Measurements from ENCODE around the gene USO1.
"Not testable (repeated sequence)": the region's sequence is repeated elsewhere in the genome, so short reads cannot be mapped to it uniquely, and the experiment has no call there.

Gene USO1

DNA sequence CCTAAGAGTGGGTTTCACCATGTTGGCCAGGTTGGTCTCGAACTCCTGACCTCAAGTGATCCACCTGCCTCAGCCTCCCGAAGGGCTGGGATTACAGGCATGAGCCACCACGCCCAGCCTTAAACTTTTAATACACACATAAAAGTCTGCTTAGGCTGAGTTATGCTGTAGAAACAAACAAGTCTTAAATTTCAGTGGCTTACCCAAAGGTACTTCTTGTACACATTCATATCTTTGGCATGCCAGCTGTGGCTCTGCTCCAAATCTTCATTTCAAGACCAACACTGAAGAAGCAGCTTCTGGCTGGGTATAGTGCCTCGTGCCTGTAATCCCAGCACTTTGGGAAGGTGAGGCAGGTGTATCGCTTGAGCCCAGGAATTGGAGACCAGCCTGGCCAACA lies 97.6 kb downstream of the USO1 start:
- in situ Hi-C loops (cut with HindIII; ENCODE audit: low pct_ligation_motif_present, low pct_unique_long_range_greater_than_20kb, low sequenced_read_pairs): no loop called here
- DNase-seq: no peak

DNA sequence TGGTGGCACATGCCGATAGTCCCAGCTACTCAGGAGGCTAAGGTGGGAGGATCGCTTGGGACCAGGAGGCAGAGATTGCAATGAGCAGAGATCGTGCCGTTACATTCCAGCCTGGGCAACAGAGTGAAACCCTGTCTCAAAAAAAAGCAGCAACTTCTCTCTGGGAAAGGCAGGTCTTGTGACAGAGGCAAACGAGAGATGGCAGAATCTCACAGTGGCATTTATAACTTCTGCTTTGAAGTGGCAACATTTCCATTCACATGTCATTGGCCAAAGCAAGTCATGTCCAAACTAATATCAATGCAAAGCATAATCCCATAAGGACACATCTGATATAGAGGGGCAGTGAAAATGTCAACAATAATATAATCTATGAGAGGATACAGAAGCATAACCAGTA lies 98.0 kb downstream of the USO1 start:
- no peak for DNase-seq
- in situ Hi-C loops (cut with HindIII; ENCODE audit: low pct_ligation_motif_present, low pct_unique_long_range_greater_than_20kb, low sequenced_read_pairs): no loop called here

DNA sequence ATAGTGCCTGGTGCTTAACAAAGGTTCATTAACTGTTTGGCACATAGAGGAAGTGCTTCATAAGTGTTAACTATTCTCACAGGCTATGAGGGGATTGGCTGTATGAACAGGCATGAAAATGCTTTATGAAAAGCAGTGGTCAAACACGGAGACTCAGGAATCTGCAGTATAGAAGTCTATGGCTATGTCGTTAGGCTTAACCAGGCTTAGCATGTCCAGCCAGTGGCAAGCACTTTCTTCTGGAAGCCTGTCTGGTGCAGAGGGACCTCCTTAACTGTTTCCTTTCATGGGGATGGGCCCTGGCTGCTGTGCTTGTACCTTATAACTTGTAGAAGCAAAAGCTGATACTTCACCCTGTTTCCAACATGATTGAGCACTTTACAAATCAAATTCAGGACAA lies 99.4 kb downstream of the USO1 start:
- in situ Hi-C loops (cut with HindIII; ENCODE audit: low pct_ligation_motif_present, low pct_unique_long_range_greater_than_20kb, low sequenced_read_pairs): no loop called here
- no peak for DNase-seq

DNA sequence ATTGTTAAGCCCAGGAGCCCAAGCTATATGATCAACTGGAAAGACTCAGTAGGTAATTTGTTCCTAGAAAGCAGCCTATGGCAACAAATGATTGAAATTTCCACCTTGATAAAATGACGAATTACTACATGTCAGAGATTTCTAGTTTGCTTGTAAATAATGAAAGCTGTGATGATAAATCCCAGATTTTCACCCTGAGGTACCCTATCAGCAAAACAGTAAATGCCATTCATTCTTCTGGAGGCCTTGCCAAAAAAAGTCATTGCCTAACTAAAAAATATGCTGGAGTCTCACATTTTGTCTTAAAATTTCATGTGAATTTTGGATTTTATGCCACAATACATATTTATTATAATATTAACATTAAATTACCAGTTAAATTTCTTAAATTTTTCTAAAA lies 106.5 kb downstream of the USO1 start:
- DNase-seq: no peak
- in situ Hi-C loops (cut with HindIII; ENCODE audit: low pct_ligation_motif_present, low pct_unique_long_range_greater_than_20kb, low sequenced_read_pairs): no loop called here

DNA sequence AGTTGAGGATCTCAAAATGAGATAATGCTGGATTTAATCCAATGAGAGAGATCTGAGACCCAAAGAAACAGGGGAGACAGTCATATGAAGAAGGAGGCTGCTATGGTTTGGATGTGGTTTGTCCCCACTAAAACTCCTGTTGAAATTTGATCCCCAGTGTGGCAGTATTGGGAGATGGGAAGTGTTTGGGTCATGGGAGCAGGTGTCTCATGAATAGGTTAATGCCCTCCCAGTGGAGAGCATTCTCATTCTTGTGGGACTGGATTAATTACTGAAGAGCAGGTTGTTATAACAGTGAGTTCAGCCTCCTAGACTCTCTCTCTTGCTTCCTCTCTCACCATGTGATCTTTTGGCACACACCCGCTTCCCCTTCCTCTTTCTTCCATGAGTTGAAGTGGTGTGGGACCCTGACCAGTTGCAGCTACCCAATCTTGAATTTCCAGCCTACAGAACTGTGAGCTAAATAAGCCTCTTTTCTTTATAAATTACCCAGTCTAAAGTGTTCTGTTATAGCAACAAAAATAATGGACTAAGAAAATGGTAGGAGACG lies 107.6 kb downstream of the USO1 start:
- DNase-seq: no peak
- in situ Hi-C loops (cut with HindIII; ENCODE audit: low pct_ligation_motif_present, low pct_unique_long_range_greater_than_20kb, low sequenced_read_pairs): no loop called here

DNA sequence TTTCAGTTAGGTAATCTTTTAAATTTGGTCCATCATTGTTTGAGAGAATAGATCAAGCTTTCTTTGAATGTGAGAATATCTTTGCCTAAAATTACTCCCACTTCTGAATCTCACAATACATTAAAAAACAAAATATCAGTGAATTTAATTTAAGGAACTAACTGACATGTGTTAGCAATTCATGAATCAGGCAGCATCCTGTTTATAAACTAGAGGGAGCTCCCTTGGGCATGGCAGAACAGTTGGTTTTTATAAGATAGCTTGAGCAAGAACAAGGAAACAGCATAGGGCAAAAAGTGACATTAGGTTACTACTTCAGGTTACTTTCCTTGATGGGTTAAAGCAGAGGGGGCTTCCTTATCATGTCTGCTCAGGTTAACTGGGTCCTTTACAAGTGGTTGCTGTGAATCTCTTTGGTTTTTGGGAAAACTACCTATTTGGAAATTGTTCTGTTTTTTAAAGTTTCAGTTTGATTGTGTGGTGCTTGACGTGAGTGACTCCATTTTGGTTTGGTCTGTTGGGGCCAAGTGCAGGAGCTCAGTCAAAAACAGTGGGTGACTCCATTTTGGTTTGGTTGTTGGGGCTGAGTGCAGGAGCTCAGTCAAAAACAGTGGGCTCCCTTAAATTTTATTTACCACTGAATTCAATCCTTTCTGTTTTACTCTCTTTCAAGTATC lies 109.9 kb downstream of the USO1 start:
- in situ Hi-C loops (cut with HindIII; ENCODE audit: low pct_ligation_motif_present, low pct_unique_long_range_greater_than_20kb, low sequenced_read_pairs): no loop called here

DNA sequence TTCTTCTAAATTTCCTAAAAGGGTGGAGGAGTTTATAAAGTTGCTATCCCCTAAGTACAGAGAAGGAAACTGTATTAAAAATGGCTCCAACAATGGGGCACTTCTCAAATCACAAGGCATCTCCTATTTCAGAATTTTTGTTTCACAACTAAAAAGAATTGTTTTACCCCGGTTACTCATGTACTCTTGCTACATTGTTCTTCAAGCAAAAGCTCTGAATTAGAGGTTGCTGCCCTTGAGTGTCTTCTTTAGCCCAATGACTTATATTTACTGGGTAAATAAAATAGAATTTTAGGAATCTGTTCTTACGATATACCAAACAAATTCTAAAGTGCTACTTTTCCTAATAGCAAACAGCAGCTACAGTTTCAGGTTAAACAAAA lies 110.4 kb downstream of the USO1 start:
- DNase-seq: no peak
- in situ Hi-C loops (cut with HindIII; ENCODE audit: low pct_ligation_motif_present, low pct_unique_long_range_greater_than_20kb, low sequenced_read_pairs): no loop called here

More for the DNA sequence above, 109.9 kb downstream of the USO1 start:
- DNase-seq: no peak

DNA sequence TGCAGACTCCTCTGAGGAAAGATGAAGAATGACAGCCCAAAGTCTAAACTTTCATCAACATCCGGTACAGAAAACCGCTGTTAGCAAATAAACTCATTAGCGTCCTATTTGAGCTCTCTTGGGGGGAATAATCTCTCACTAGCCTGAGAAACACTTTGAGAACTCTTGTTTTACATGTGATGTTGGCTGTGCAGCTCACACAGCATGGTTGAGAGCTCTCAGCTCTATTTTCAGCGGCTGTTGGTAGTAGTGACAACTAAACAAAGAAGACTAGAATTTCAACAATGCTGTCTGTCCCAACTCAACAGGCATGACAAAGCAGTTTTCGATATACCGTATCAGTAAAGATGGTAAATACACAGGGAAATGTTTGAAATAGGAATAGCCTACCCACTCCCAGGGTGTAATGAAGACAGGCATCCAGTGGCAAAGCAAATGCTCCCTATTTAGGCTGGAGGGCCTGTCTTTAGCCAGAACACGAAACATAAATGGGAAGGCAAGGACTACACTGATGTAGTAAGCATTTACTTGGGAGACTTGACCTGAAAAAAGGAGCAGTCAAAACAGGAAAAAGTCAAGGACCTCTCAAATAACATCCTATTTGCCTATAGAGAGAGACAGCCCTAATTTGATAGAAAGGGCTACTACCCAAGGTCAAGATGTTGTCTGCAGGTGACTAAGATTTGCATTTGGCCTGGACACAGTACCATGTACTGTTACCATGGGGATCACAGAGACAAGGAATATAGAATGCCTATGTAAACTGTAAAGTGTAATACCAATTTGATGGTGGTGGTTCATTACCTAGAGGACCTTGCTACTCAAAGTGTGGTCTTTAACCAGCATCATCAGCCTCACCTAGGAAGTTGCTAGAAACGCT lies 117.5 kb downstream of the USO1 start:
- DNase-seq: no peak

DNA sequence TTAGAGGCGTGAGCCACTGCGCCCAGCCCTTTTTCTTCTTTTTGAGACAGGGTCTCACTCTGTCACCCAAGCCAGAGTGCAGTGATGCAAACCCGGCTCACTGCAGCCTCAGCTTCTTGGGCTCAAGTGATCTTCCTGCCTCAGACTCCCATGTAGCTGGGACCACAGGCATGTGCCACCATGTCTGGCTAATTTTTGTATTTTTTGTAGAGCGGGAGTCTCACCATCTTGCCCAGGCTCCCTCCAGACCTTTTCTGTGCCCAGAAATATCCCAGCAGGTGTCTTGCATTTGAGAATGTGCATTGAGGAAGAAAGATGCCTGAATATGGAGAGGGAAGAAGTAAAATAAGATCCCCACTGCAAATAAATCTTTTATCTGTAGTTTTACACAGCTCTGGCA lies 119.2 kb downstream of the USO1 start:
- in situ Hi-C loops (cut with HindIII; ENCODE audit: low pct_ligation_motif_present, low pct_unique_long_range_greater_than_20kb, low sequenced_read_pairs): no loop called here
- DNase-seq: no peak

More for the DNA sequence above, 117.5 kb downstream of the USO1 start:
- in situ Hi-C loops (cut with HindIII; ENCODE audit: low pct_ligation_motif_present, low pct_unique_long_range_greater_than_20kb, low sequenced_read_pairs): no loop called here

DNA sequence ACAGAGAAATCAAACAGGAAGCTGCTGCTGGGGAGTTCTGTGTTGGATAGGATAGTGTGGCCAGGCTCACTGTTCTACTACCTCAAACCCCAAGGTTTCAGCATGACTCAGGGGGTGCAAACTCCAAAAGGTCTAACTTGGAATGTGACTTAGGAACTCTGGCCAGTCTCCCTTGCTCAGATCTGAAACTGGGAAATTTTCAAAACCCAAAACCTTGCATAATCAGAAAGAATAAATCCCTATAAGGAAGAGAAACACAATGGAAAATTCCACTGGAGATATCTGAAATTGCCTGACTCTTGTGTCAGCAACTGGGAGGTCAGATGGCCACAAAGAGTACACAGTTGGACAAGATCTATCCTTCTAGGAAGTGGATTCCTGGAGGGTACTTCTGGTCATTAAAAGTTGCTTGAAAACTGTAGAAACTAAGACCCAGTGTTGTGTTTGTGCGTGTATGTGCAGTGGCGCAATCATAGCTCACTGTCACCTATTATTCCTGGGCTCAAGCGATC lies 119.8 kb downstream of the USO1 start:
- DNase-seq: peak; percentile 25
- in situ Hi-C loops (cut with HindIII; ENCODE audit: low pct_ligation_motif_present, low pct_unique_long_range_greater_than_20kb, low sequenced_read_pairs): no loop called here

DNA sequence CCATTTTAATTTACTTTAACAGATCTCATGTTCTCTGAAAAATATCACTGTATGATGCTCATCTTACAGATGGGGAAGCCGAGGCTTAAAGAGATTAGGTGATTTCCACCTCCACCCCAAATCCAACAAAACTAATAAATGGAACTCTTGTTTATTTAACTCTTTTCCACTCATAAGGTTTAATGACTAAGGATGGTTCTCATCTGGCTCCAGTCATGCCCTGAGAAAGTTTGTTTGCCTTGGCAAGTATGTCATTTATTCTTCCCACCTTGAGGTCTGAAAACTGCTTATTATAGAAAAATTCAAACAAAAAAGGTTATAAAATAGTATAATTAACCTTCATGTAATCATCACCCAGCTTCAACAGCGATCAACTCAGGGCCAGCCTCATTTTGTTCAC lies 121.6 kb downstream of the USO1 start:
- in situ Hi-C loops (cut with HindIII; ENCODE audit: low pct_ligation_motif_present, low pct_unique_long_range_greater_than_20kb, low sequenced_read_pairs): no loop called here
- no peak for DNase-seq

DNA sequence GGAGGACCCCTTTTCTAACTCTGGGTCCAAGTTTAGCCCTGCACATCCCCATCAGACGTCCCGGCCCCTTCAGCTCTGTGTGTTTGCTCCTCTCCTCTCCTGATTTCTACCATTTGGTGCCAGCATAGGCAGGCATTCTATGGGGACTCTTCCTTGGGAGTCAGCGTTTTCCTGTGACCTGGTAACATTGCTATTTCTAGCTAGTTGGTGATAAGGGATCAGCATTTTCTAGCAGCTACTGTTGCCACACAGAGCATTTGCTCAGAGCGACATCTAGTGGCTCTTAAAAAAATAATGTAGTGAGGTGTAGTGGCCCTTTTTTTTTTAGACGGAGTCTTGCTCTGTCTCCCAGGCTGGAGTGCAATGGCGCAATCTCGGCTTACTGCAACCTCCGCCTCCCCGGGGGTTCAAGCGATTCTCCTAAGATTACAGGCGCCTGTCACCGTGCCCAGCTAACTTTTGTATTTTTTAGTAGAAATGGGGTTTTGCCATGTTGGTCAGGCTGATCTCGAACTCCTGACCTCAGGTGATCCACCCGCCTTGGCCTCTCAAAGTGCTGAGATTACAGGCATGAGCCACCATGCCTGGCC lies 123.9 kb downstream of the USO1 start:
- in situ Hi-C loops (cut with HindIII; ENCODE audit: low pct_ligation_motif_present, low pct_unique_long_range_greater_than_20kb, low sequenced_read_pairs): not testable (repeated sequence)

DNA sequence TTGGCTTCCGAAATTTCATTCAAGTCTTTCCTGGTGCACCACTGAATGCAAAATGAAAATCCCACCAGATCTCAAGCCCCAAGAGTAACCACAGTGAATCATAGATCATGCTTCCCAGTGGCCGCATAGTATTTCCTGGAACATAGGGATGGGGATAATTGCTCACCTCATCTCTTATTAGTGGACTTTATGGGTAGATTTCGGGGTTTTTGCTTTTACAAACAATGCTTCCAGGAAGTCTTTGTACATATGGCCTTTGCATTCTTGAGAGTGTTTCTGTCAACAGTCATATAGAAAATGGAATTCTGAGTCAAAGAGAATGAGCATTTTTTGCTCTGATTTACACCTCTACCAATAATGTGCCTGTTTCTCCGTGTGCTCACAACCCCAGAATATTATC lies 124.5 kb downstream of the USO1 start:
- no peak for DNase-seq
- in situ Hi-C loops (cut with HindIII; ENCODE audit: low pct_ligation_motif_present, low pct_unique_long_range_greater_than_20kb, low sequenced_read_pairs): no loop called here

More for the DNA sequence above, 123.9 kb downstream of the USO1 start:
- DNase-seq: peak; percentile 82

DNA sequence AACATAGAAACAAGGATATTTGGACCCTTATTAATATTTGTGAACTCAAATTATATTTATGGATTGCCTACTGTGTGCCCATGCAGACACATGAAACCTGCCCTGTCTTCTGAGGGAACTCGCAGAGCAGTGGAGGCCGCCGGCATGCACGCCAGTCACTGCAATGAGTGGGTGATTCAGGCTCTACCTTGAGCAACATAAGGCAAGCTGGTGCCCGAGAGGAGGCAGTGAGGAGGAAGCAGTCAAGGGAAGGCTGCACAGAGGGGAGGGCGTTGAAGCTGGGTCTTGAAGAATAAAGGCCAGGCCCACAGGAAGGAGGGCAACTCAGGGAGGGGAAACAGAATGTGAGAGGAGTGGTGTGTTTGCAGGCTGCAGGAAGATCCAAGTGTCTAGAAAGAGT lies 125.1 kb downstream of the USO1 start:
- in situ Hi-C loops (cut with HindIII; ENCODE audit: low pct_ligation_motif_present, low pct_unique_long_range_greater_than_20kb, low sequenced_read_pairs): no loop called here
- no peak for DNase-seq

DNA sequence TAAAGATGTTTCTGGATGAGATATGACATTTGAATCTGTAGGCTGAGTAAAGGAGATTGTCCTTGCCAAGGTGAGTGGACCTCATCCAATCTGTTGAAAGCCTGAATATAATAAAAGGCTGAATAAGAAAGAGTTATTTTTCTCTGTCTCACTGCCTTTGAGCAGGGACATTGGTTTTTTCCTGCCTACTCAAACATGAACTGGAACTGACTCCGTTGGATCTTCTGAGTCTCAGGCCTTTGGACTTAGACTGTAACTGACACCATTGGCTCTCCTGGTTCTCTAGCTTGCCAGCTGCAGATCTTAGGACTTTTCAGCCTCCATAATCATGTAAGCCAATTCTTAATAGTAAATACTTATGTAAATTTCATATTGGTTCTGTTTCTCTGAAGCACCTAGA lies 134.3 kb downstream of the USO1 start:
- DNase-seq: no peak
- in situ Hi-C loops (cut with HindIII; ENCODE audit: low pct_ligation_motif_present, low pct_unique_long_range_greater_than_20kb, low sequenced_read_pairs): no loop called here

DNA sequence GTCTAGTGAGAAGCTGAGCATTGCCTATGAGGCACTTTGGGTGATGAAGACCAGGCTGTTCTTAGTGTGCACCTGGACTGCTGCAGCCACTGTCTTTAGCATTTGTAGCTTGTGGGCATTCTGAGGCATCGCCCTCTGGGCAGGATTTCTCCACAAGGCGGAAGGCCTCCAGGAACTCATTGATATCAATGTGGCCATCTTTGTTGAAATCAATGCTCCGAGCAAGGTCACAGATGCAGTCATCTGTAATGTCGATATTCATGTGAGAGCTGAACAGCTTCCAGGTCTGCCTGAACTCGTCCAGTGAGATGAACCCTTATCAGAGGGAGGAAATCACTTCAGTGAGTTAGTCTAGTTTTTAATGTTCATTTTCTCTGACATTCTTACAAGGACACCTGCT lies 136.2 kb downstream of the USO1 start:
- DNase-seq: no peak
- in situ Hi-C loops (cut with HindIII; ENCODE audit: low pct_ligation_motif_present, low pct_unique_long_range_greater_than_20kb, low sequenced_read_pairs): no loop called here

All from ACHN (cell line).